Measurements from ENCODE around the gene GOPC.

DNA sequence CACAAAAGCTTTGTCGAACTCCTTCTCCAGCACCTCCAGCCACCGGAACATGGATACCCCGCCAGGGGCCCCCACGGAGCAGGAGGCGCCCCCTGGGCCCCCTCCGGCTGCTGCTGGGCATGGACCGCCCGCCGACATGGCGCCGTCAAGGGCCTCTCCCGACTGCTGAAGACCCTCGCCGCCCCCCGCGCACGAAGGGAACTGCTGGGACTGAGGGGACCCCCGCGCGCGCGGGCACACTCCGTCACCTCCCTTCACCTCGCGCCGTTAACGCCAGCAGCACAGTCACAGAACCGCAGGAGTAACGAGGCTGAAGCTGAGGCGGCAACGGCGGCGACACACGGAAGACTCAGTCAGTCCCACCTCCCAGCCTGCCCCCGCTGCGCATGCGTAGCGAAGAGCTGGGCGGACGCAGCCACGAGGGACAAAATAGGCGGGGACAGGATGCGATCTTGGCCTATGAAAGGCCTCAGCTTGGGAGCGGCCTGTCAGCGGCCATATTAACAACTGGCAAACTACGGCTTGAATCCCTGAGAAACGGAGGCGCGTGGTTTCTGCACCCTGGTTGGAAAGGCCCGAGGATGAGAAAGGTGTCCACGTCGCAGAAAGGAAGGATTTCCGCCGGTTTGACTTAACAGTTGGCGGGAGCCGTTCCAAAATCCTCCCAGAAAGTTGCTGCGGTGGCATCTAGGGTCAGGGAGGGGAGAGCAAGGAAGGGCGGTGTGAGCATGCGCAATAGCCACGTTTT lies at the start of gene GOPC:
- TF ChIP-seq SRF (IDR thresholded peaks at IDR 0.05; ENCODE audit: low read depth, low read length) (no peak), EZH2 (IDR thresholded peaks at IDR 0.05; ENCODE audit: low read depth, low read length, severe bottlenecking) (no peak), RAD21 (IDR thresholded peaks at IDR 0.05 in 1 of 2, conservative IDR thresholded peaks at IDR 0.05 in 1 of 2; ENCODE audit: low read depth in 2 of 2, low read length in 2 of 2) (no peak), MAFK (IDR thresholded peaks at IDR 0.05; ENCODE audit: low read depth, low read length) (no peak), SIN3A (conservative IDR thresholded peaks at IDR 0.05 in 1 of 2, IDR thresholded peaks at IDR 0.05 in 1 of 2; ENCODE audit: low read depth in 1 of 2, low read length in 2 of 2) (peak in 1 of 2 experiments; percentile 91; a peak in 2 of 4 replicates), CBX8 (IDR thresholded peaks at IDR 0.05; ENCODE audit: borderline replicate concordance, low read depth, low read length) (no peak), CEBPB (IDR thresholded peaks at IDR 0.05; ENCODE audit: low read depth, low read length) (no peak), YY1 (IDR thresholded peaks at IDR 0.05; ENCODE audit: low read depth, low read length) (peak; percentile 99), POLR2AphosphoS5 (IDR thresholded peaks at IDR 0.05; ENCODE audit: low read depth, low read length) (peak; percentile 86), TAF1 (IDR thresholded peaks at IDR 0.05; ENCODE audit: low read depth, low read length) (peak; percentile 84)
- TF ChIP-seq, protein P1, sequence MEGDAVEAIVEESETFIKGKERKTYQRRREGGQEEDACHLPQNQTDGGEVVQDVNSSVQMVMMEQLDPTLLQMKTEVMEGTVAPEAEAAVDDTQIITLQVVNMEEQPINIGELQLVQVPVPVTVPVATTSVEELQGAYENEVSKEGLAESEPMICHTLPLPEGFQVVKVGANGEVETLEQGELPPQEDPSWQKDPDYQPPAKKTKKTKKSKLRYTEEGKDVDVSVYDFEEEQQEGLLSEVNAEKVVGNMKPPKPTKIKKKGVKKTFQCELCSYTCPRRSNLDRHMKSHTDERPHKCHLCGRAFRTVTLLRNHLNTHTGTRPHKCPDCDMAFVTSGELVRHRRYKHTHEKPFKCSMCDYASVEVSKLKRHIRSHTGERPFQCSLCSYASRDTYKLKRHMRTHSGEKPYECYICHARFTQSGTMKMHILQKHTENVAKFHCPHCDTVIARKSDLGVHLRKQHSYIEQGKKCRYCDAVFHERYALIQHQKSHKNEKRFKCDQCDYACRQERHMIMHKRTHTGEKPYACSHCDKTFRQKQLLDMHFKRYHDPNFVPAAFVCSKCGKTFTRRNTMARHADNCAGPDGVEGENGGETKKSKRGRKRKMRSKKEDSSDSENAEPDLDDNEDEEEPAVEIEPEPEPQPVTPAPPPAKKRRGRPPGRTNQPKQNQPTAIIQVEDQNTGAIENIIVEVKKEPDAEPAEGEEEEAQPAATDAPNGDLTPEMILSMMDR (IDR thresholded peaks at IDR 0.05; ENCODE audit: control extremely low read depth in 1 of 3, insufficient read depth in 1 of 3, low read depth in 1 of 3, low read length in 3 of 3), result no peak
